ENCODE measurements around the gene MORN3. TPM values are rescaled to one million over a fixed set of nuclear protein-coding genes. Genes with fewer than 3 reads are reported as not detected.

MORN3 gene
- polyA plus RNA-seq, 1 donor from 2014 or later, result 3.4 TPM

DNA sequence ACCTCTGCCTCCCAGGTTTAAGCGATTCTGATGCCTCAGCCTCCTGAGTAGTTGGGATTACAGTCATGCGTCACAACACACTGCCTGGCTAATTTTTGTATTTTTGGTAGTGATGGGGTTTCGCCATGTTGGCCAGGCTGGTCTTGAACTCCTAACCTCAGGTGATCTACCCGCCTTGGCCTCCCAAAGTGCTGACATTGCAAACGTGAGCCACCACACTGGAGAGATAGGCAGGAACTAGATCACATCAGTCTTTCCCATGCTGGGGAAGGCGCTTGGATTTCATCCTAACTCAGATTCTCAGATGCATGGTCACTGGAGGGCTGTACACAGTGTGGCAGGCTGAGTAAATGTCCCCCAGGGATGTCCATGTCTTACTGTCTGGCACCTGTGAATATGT lies 61.2 kb downstream of the MORN3 start:
- TF ChIP-seq MXI1 (conservative IDR thresholded peaks at IDR 0.05; ENCODE audit: poor library complexity, severe bottlenecking), result no peak
- TF ChIP-seq CTCF (IDR thresholded peaks at IDR 0.05; ENCODE audit: poor library complexity, severe bottlenecking), result no peak
- TF ChIP-seq EZH2 (IDR thresholded peaks at IDR 0.05; ENCODE audit: borderline replicate concordance, insufficient read depth, low read length, poor library complexity, severe bottlenecking), result no peak
- TF ChIP-seq RAD21 (conservative IDR thresholded peaks at IDR 0.05), result no peak
- TF ChIP-seq TAF1 (IDR thresholded peaks at IDR 0.05; ENCODE audit: low read depth), result no peak
- TF ChIP-seq, protein P1, sequence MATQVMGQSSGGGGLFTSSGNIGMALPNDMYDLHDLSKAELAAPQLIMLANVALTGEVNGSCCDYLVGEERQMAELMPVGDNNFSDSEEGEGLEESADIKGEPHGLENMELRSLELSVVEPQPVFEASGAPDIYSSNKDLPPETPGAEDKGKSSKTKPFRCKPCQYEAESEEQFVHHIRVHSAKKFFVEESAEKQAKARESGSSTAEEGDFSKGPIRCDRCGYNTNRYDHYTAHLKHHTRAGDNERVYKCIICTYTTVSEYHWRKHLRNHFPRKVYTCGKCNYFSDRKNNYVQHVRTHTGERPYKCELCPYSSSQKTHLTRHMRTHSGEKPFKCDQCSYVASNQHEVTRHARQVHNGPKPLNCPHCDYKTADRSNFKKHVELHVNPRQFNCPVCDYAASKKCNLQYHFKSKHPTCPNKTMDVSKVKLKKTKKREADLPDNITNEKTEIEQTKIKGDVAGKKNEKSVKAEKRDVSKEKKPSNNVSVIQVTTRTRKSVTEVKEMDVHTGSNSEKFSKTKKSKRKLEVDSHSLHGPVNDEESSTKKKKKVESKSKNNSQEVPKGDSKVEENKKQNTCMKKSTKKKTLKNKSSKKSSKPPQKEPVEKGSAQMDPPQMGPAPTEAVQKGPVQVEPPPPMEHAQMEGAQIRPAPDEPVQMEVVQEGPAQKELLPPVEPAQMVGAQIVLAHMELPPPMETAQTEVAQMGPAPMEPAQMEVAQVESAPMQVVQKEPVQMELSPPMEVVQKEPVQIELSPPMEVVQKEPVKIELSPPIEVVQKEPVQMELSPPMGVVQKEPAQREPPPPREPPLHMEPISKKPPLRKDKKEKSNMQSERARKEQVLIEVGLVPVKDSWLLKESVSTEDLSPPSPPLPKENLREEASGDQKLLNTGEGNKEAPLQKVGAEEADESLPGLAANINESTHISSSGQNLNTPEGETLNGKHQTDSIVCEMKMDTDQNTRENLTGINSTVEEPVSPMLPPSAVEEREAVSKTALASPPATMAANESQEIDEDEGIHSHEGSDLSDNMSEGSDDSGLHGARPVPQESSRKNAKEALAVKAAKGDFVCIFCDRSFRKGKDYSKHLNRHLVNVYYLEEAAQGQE (IDR thresholded peaks at IDR 0.05; ENCODE audit: borderline replicate concordance), result no peak
- TF ChIP-seq EP300 (conservative IDR thresholded peaks at IDR 0.05; ENCODE audit: poor library complexity, severe bottlenecking), result no peak
- no peak for TF ChIP-seq SMC3 (conservative IDR thresholded peaks at IDR 0.05; ENCODE audit: poor library complexity)
- TF ChIP-seq POLR2AphosphoS5 (IDR thresholded peaks at IDR 0.05), result no peak
- Histone ChIP-seq H2AFZ (ENCODE audit: low read depth, low read length) (no peak overlapping the region), H3K9me3 (ENCODE audit: low read length) (no peaks in the 10 kb centered on the region), H4K20me1 (ENCODE audit: insufficient read depth) (no peaks in the 10 kb centered on the region), H3K79me2 (replicated peaks; ENCODE audit: insufficient read depth, low read length) (no peaks in the 10 kb centered on the region), H3K36me3 (ENCODE audit: insufficient read depth, low read length) (no peaks in the 10 kb centered on the region), H3K4me3 (ENCODE audit: low read length) (no peak overlapping the region), H3K9me2 (ENCODE audit: insufficient read depth, low read length) (no peaks in the 10 kb centered on the region), H3K4me2 (ENCODE audit: low read length) (no peak overlapping the region), H3K27me3 (ENCODE audit: insufficient read depth, low read depth, low read length) (no peaks in the 10 kb centered on the region), H3K27ac (ENCODE audit: low read length) (no peak overlapping the region), H3K9ac (ENCODE audit: low read length) (no peak overlapping the region), H3F3A (ENCODE audit: insufficient read depth, low read length, poor library complexity, severe bottlenecking) (peaks cover 5% of the 10 kb centered on the region)

- no peaks in the 10 kb centered on the region for H4K20me1 ChIP-seq (ENCODE audit: insufficient read depth)
- no peaks in the 10 kb centered on the region for H3K36me3 ChIP-seq (ENCODE audit: insufficient read depth, low read length)
- no peaks in the 10 kb centered on the region for H3F3A ChIP-seq (ENCODE audit: insufficient read depth, low read length, poor library complexity, severe bottlenecking)
- no peak overlapping the region for H3K4me3 ChIP-seq (ENCODE audit: low read length)
- no peaks in the 10 kb centered on the region for H3K9me2 ChIP-seq (ENCODE audit: insufficient read depth, low read length)
- no peaks in the 10 kb centered on the region for H3K27me3 ChIP-seq (ENCODE audit: insufficient read depth, low read depth, low read length)
- no peak overlapping the region for H2AFZ ChIP-seq (ENCODE audit: low read depth, low read length)
- H3K9me3 ChIP-seq (ENCODE audit: low read length), result no peaks in the 10 kb centered on the region
- no peaks in the 10 kb centered on the region for H3K79me2 ChIP-seq (replicated peaks; ENCODE audit: insufficient read depth, low read length)
- H3K4me2 ChIP-seq (ENCODE audit: low read length), result no peak overlapping the region
- no peak overlapping the region for H3K27ac ChIP-seq (ENCODE audit: low read length)
- H3K9ac ChIP-seq (ENCODE audit: low read length), result no peak overlapping the region
- TF ChIP-seq EZH2 (IDR thresholded peaks at IDR 0.05; ENCODE audit: borderline replicate concordance, insufficient read depth, low read length, poor library complexity, severe bottlenecking), result no peak
- TF ChIP-seq CTCF (IDR thresholded peaks at IDR 0.05; ENCODE audit: poor library complexity, severe bottlenecking), result no peak
- TF ChIP-seq, protein P1 (IDR thresholded peaks at IDR 0.05; ENCODE audit: borderline replicate concordance), result no peak
- no peak for TF ChIP-seq RAD21 (conservative IDR thresholded peaks at IDR 0.05)
- no peak for TF ChIP-seq TAF1 (IDR thresholded peaks at IDR 0.05; ENCODE audit: low read depth)
- TF ChIP-seq EP300 (conservative IDR thresholded peaks at IDR 0.05; ENCODE audit: poor library complexity, severe bottlenecking), result no peak
- no peak for TF ChIP-seq SMC3 (conservative IDR thresholded peaks at IDR 0.05; ENCODE audit: poor library complexity)
- no peak for TF ChIP-seq MXI1 (conservative IDR thresholded peaks at IDR 0.05; ENCODE audit: poor library complexity, severe bottlenecking)
- TF ChIP-seq POLR2AphosphoS5 (IDR thresholded peaks at IDR 0.05), result no peak
Measured at GRCh38 chr12:121603581-121603980, 65.9 kb downstream of the MORN3 start.
